Measurements from ENCODE around the gene HTR5A.

GRCh38 chr7:155069992-155070751, at the start of gene HTR5A:
- TF ChIP-seq POLR2A (IDR thresholded peaks at IDR 0.05; ENCODE audit: low read depth, low read length) (no peak), MAX (IDR thresholded peaks at IDR 0.05; ENCODE audit: insufficient read depth, insufficient read length) (peak; percentile 96), FOS (IDR thresholded peaks at IDR 0.05; ENCODE audit: borderline replicate concordance, insufficient read depth, low read length) (no peak), JUN (IDR thresholded peaks at IDR 0.05; ENCODE audit: borderline replicate concordance, insufficient read depth, insufficient read length, low read depth) (no peak), EZH2 (IDR thresholded peaks at IDR 0.05; ENCODE audit: borderline replicate concordance, low read depth, low read length, severe bottlenecking) (peak; percentile 50)
- TF ChIP-seq, protein P1, sequence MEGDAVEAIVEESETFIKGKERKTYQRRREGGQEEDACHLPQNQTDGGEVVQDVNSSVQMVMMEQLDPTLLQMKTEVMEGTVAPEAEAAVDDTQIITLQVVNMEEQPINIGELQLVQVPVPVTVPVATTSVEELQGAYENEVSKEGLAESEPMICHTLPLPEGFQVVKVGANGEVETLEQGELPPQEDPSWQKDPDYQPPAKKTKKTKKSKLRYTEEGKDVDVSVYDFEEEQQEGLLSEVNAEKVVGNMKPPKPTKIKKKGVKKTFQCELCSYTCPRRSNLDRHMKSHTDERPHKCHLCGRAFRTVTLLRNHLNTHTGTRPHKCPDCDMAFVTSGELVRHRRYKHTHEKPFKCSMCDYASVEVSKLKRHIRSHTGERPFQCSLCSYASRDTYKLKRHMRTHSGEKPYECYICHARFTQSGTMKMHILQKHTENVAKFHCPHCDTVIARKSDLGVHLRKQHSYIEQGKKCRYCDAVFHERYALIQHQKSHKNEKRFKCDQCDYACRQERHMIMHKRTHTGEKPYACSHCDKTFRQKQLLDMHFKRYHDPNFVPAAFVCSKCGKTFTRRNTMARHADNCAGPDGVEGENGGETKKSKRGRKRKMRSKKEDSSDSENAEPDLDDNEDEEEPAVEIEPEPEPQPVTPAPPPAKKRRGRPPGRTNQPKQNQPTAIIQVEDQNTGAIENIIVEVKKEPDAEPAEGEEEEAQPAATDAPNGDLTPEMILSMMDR (IDR thresholded peaks at IDR 0.05; ENCODE audit: extremely low read depth in 1 of 2, insufficient read depth in 1 of 2, low read depth in 1 of 2, low read length in 2 of 2): no peak

Measured in endothelial cell of umbilical vein (primary cell).